Measurements from ENCODE around the gene CHST12.
"Not testable (repeated sequence)": the region's sequence is repeated elsewhere in the genome, so short reads cannot be mapped to it uniquely, and the experiment has no call there.

CHST12 gene

GRCh38 chr7:2453849-2454248 is 50.4 kb downstream of the CHST12 start:
- H3K9ac ChIP-seq (ENCODE audit: low read length); H3K4me1 ChIP-seq (ENCODE audit: control insufficient read depth, low read depth, low read length); H3K27ac ChIP-seq (ENCODE audit: low read length); H3K4me3 ChIP-seq (ENCODE audit: low read length); H3K27me3 ChIP-seq (ENCODE audit: control insufficient read depth, insufficient read depth, low read length); H3K36me3 ChIP-seq (ENCODE audit: control insufficient read depth, low read depth, low read length); H3K9me3 ChIP-seq (ENCODE audit: control insufficient read depth, low read depth, low read length): not testable (repeated sequence)

GRCh38 chr7:2459674-2460073 is 56.3 kb downstream of the CHST12 start:
- Histone ChIP-seq H3K27me3 (ENCODE audit: control insufficient read depth, insufficient read depth, low read length) (no peaks in the 10 kb centered on the region), H3K4me1 (ENCODE audit: control insufficient read depth, low read depth, low read length) (no peaks in the 10 kb centered on the region), H3K4me3 (ENCODE audit: low read length) (no peak overlapping the region), H3K36me3 (ENCODE audit: control insufficient read depth, low read depth, low read length) (no peaks in the 10 kb centered on the region), H3K9me3 (ENCODE audit: control insufficient read depth, low read depth, low read length) (no peaks in the 10 kb centered on the region), H3K9ac (ENCODE audit: low read length) (no peak overlapping the region), H3K27ac (ENCODE audit: low read length) (no peak overlapping the region)

GRCh38 chr7:2460188-2460587 is 56.8 kb downstream of the CHST12 start:
- no peak overlapping the region for H3K9ac ChIP-seq (ENCODE audit: low read length)
- H3K4me3 ChIP-seq (ENCODE audit: low read length), result no peak overlapping the region
- H3K27me3 ChIP-seq (ENCODE audit: control insufficient read depth, insufficient read depth, low read length), result no peaks in the 10 kb centered on the region
- no peak overlapping the region for H3K27ac ChIP-seq (ENCODE audit: low read length)
- H3K36me3 ChIP-seq (ENCODE audit: control insufficient read depth, low read depth, low read length), result no peaks in the 10 kb centered on the region
- H3K9me3 ChIP-seq (ENCODE audit: control insufficient read depth, low read depth, low read length), result no peaks in the 10 kb centered on the region
- H3K4me1 ChIP-seq (ENCODE audit: control insufficient read depth, low read depth, low read length), result no peaks in the 10 kb centered on the region

- Histone ChIP-seq H3K9me3 (ENCODE audit: control insufficient read depth, low read depth, low read length) (no peaks in the 10 kb centered on the region), H3K27ac (ENCODE audit: low read length) (no peak overlapping the region), H3K4me1 (ENCODE audit: control insufficient read depth, low read depth, low read length) (peaks cover 1% of the 10 kb centered on the region), H3K9ac (ENCODE audit: low read length) (no peak overlapping the region), H3K27me3 (ENCODE audit: control insufficient read depth, insufficient read depth, low read length) (no peaks in the 10 kb centered on the region), H3K36me3 (ENCODE audit: control insufficient read depth, low read depth, low read length) (no peaks in the 10 kb centered on the region), H3K4me3 (ENCODE audit: low read length) (no peak overlapping the region)
Observed at GRCh38 chr7:2460641-2461040, 57.2 kb downstream of the CHST12 start.

- H3K4me3 ChIP-seq (ENCODE audit: low read length), result no peak overlapping the region
- no peaks in the 10 kb centered on the region for H3K36me3 ChIP-seq (ENCODE audit: control insufficient read depth, low read depth, low read length)
- peaks cover 6% of the 10 kb centered on the region for H3K4me1 ChIP-seq (ENCODE audit: control insufficient read depth, low read depth, low read length)
- no peak overlapping the region for H3K9ac ChIP-seq (ENCODE audit: low read length)
- H3K27me3 ChIP-seq (ENCODE audit: control insufficient read depth, insufficient read depth, low read length), result no peaks in the 10 kb centered on the region
- no peak overlapping the region for H3K27ac ChIP-seq (ENCODE audit: low read length)
- no peaks in the 10 kb centered on the region for H3K9me3 ChIP-seq (ENCODE audit: control insufficient read depth, low read depth, low read length)
Observed at GRCh38 chr7:2461268-2462026, 58.0 kb downstream of the CHST12 start.

GRCh38 chr7:2462731-2463130 is 59.3 kb downstream of the CHST12 start:
- no peaks in the 10 kb centered on the region for H3K9me3 ChIP-seq (ENCODE audit: control insufficient read depth, low read depth, low read length)
- H3K36me3 ChIP-seq (ENCODE audit: control insufficient read depth, low read depth, low read length), result no peaks in the 10 kb centered on the region
- no peak overlapping the region for H3K9ac ChIP-seq (ENCODE audit: low read length)
- H3K27ac ChIP-seq (ENCODE audit: low read length), result no peak overlapping the region
- H3K4me3 ChIP-seq (ENCODE audit: low read length), result no peak overlapping the region
- H3K4me1 ChIP-seq (ENCODE audit: control insufficient read depth, low read depth, low read length), result peaks cover 6% of the 10 kb centered on the region
- H3K27me3 ChIP-seq (ENCODE audit: control insufficient read depth, insufficient read depth, low read length), result no peaks in the 10 kb centered on the region

- Histone ChIP-seq H3K36me3 (ENCODE audit: control insufficient read depth, low read depth, low read length) (no peaks in the 10 kb centered on the region), H3K27me3 (ENCODE audit: control insufficient read depth, insufficient read depth, low read length) (no peaks in the 10 kb centered on the region), H3K4me3 (ENCODE audit: low read length) (no peak overlapping the region), H3K4me1 (ENCODE audit: control insufficient read depth, low read depth, low read length) (peaks cover 6% of the 10 kb centered on the region), H3K27ac (ENCODE audit: low read length) (no peak overlapping the region), H3K9me3 (ENCODE audit: control insufficient read depth, low read depth, low read length) (no peaks in the 10 kb centered on the region), H3K9ac (ENCODE audit: low read length) (peak overlapping the region; percentile 9)
Observed at GRCh38 chr7:2465928-2466327, 62.5 kb downstream of the CHST12 start.

- no peak overlapping the region for H3K4me3 ChIP-seq (ENCODE audit: low read length)
- H3K27me3 ChIP-seq (ENCODE audit: control insufficient read depth, insufficient read depth, low read length), result no peaks in the 10 kb centered on the region
- H3K36me3 ChIP-seq (ENCODE audit: control insufficient read depth, low read depth, low read length), result no peaks in the 10 kb centered on the region
- no peak overlapping the region for H3K9ac ChIP-seq (ENCODE audit: low read length)
- H3K27ac ChIP-seq (ENCODE audit: low read length), result no peak overlapping the region
- no peaks in the 10 kb centered on the region for H3K9me3 ChIP-seq (ENCODE audit: control insufficient read depth, low read depth, low read length)
- H3K4me1 ChIP-seq (ENCODE audit: control insufficient read depth, low read depth, low read length), result peaks cover 6% of the 10 kb centered on the region
Observed at GRCh38 chr7:2466675-2467074, 63.3 kb downstream of the CHST12 start.

GRCh38 chr7:2468227-2468626 is 64.8 kb downstream of the CHST12 start:
- H3K4me1 ChIP-seq (ENCODE audit: control insufficient read depth, low read depth, low read length), result peaks cover 6% of the 10 kb centered on the region
- no peaks in the 10 kb centered on the region for H3K9me3 ChIP-seq (ENCODE audit: control insufficient read depth, low read depth, low read length)
- H3K9ac ChIP-seq (ENCODE audit: low read length), result no peak overlapping the region
- no peaks in the 10 kb centered on the region for H3K36me3 ChIP-seq (ENCODE audit: control insufficient read depth, low read depth, low read length)
- H3K27me3 ChIP-seq (ENCODE audit: control insufficient read depth, insufficient read depth, low read length), result no peaks in the 10 kb centered on the region
- no peak overlapping the region for H3K27ac ChIP-seq (ENCODE audit: low read length)
- H3K4me3 ChIP-seq (ENCODE audit: low read length), result no peak overlapping the region

GRCh38 chr7:2469460-2470203 is 66.2 kb downstream of the CHST12 start:
- not testable (repeated sequence) for H3K9ac ChIP-seq (ENCODE audit: low read length); H3K4me1 ChIP-seq (ENCODE audit: control insufficient read depth, low read depth, low read length); H3K27me3 ChIP-seq (ENCODE audit: control insufficient read depth, insufficient read depth, low read length); H3K27ac ChIP-seq (ENCODE audit: low read length); H3K36me3 ChIP-seq (ENCODE audit: control insufficient read depth, low read depth, low read length); H3K9me3 ChIP-seq (ENCODE audit: control insufficient read depth, low read depth, low read length); H3K4me3 ChIP-seq (ENCODE audit: low read length)

- Histone ChIP-seq H3K4me3 (ENCODE audit: low read length) (no peak overlapping the region), H3K36me3 (ENCODE audit: control insufficient read depth, low read depth, low read length) (no peaks in the 10 kb centered on the region), H3K4me1 (ENCODE audit: control insufficient read depth, low read depth, low read length) (peaks cover 6% of the 10 kb centered on the region), H3K27ac (ENCODE audit: low read length) (no peak overlapping the region), H3K9ac (ENCODE audit: low read length) (no peak overlapping the region), H3K27me3 (ENCODE audit: control insufficient read depth, insufficient read depth, low read length) (no peaks in the 10 kb centered on the region), H3K9me3 (ENCODE audit: control insufficient read depth, low read depth, low read length) (no peaks in the 10 kb centered on the region)
Observed at GRCh38 chr7:2470204-2471021, 67.0 kb downstream of the CHST12 start.
